NCI-H446 (cell line): ENCODE measurements around the gene NME3.
"Not testable (repeated sequence)": the region's sequence is repeated elsewhere in the genome, so short reads cannot be mapped to it uniquely, and the experiment has no call there.

Experiments
- DNase-seq, 2 experiments: peaks; one replicate each; lab custom pipeline; 2025; lab: John Stamatoyannopoulos, UW

Gene NME3

GRCh38 chr16:1747934-1748333 lies 23.4 kb downstream of the NME3 start:
- no peak for DNase-seq

- DNase-seq = no peak
These were observed 24.6 kb downstream of the NME3 start for GRCh38 chr16:1746693-1747195.

- DNase-seq = no peak
These were observed 25.2 kb downstream of the NME3 start for GRCh38 chr16:1745900-1746692.

- no peak for DNase-seq
These were observed 26.0 kb downstream of the NME3 start for GRCh38 chr16:1745181-1745899.

GRCh38 chr16:1744338-1744840 lies 27.0 kb downstream of the NME3 start:
- DNase-seq = no peak

- no peak for DNase-seq
These were observed 27.7 kb downstream of the NME3 start for GRCh38 chr16:1743376-1744337.

- no peak for DNase-seq
These were observed 29.7 kb downstream of the NME3 start for GRCh38 chr16:1741553-1742165.

- no peak for DNase-seq
These were observed 30.4 kb downstream of the NME3 start for GRCh38 chr16:1740781-1741490.

GRCh38 chr16:1740234-1740633 lies 31.1 kb downstream of the NME3 start:
- DNase-seq = no peak

GRCh38 chr16:1734816-1735215 lies 36.5 kb downstream of the NME3 start:
- DNase-seq = no peak

GRCh38 chr16:1734123-1734522 lies 37.2 kb downstream of the NME3 start:
- no peak for DNase-seq

GRCh38 chr16:1732551-1732987 lies 38.8 kb downstream of the NME3 start:
- not testable (repeated sequence) for DNase-seq

- DNase-seq = no peak
These were observed 39.3 kb downstream of the NME3 start for GRCh38 chr16:1732071-1732470.

GRCh38 chr16:1731603-1732002 lies 39.7 kb downstream of the NME3 start:
- DNase-seq = no peak

- DNase-seq = no peak
These were observed 40.3 kb downstream of the NME3 start for GRCh38 chr16:1731073-1731472.

GRCh38 chr16:1729445-1729844 lies 41.9 kb downstream of the NME3 start:
- DNase-seq = no peak

GRCh38 chr16:1729026-1729425 lies 42.3 kb downstream of the NME3 start:
- no peak for DNase-seq

- DNase-seq = no peak
These were observed 43.4 kb downstream of the NME3 start for GRCh38 chr16:1727651-1728624.
